Left cardiac atrium (tissue), 4 donors: ENCODE measurements around the gene MTHFD1L. TPM values are rescaled to one million over a fixed set of nuclear protein-coding genes. Genes with fewer than 3 reads are reported as not detected.
"Not testable (repeated sequence)": the region's sequence is repeated elsewhere in the genome, so short reads cannot be mapped to it uniquely, and the experiment has no call there.

ENCODE experiments used
- ATAC-seq, 2 donors: fragments of 200-7000 bp; cut with Tn5 transposase; one replicate each; pipeline ENCODE4 v1.9.1; 2020; ENCODE audit warnings: mild to moderate bottlenecking in 2 of 2, moderate library complexity in 2 of 2
- DNase-seq: peaks from one replicate; pipeline ENCODE4 v3.0.0-alpha.2; 2020
- intact Hi-C, 2 donors: fragments of 100-400 bp; cut with DNase I; formaldehyde crosslinking; loops; one replicate each; pipeline versions ENCODE4 v1.14.1 to v1.15.1; 2022 to 2023
- total RNA-seq, 2 donors: library from RNA; stranded (reverse); fragmentation: NEBNext Ultra II Directional; extraction: Animal tissue kit (Norgen Biotek cat#: 25700); gene quantifications; one replicate each; pipeline ENCODE4 v1.2.1, GENCODE V29; 2021
- donor health status: DM: no; HTN: yes; CAD: no.
- donor health status: DM: no; HTN: yes; CAD: no; lungs with severe emphysema.
- donor health status: DM: yes; HTN: yes; CAD: no.
- donor health status: Dilated cardiomyopathy.

MTHFD1L gene
- total RNA-seq, 2 donors from 2014 or later: 4.8 to 19.7 TPM

DNA sequence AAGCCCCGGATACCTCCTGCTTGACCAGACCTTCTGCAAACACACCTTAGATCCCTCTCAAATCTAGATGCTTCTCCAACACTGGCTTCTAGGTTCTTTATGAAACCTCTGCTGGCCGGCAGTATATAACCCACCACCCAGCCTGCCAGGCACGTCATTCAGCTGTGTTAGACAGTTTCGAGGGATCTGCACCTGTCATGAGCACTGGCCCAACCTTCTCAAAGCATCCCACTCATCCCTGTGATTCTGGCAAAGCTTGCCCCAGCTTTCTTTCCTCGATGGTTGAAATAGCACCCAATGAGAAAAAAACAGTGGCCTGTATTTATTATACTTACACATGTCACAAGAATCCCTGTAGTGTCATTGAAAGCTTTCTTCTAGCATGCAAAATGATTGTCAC lies 157.8 kb downstream of the MTHFD1L start:
- ATAC-seq: no peak
- intact Hi-C loops: no loop called here
- no peak for DNase-seq

- DNase-seq (no peak), ATAC-seq (peak in 1 of 2 donors; percentile 15)
- intact Hi-C loops: no loop called here
These were observed 159.1 kb downstream of the MTHFD1L start for GRCh38 chr6:151024597-151024996.

- ATAC-seq: peak in 1 of 2 donors; percentile 54
- no peak for DNase-seq
- intact Hi-C loops: no loop called here
These were observed 159.6 kb downstream of the MTHFD1L start for GRCh38 chr6:151025076-151025475.

DNA sequence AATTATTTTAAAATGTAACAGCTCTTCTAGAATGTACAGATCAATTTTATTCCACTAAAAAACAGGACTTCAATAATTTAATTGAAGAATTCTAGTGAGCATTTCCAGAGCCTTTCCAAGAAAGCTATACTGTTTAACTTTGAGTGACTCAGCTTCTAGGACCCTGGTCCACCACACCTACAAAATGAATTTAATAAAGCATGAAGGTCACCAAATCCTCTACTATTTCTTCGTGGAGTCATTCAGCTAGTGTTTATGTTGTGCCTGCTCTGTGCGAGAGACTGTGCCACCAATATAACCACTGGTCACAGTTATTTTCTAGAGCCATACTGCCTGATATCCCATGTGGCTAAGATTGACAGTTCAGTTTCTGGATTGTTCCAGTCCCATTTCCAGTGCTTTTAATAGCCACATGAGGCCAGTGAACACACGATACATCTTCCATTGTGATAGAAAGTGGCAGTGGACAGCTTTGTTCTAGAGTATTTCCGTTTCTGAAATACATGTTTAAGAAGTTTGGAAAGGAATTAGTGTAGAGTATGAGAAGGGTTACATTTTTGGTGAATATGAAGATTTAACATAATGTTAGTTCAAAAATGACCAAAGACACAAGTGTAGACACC lies 160.7 kb downstream of the MTHFD1L start:
- intact Hi-C loops: no loop called here
- DNase-seq (no peak), ATAC-seq (no peak)

DNA sequence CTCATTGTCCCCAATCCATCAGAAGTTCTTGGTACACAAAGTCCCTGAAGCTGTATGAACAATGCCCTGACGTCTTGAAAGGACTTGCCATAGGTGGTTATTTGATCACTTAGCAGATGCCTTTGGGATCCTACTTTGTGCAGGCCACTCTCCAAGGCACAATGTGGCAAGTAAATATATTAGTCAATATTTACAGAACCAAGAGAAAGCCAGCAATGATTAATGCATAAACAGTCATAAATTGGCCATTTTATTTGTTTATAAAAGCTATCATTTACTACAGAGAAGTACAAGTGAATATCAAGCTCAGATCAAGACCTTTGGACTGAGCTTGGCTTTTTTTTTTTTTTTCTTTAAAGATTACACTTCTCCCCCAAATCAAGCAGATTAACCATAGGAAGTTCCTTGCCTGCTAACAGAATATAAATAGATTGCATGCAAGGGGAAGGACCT lies 161.8 kb downstream of the MTHFD1L start:
- no peak for ATAC-seq
- intact Hi-C loops: no loop called here
- no peak for DNase-seq

DNA sequence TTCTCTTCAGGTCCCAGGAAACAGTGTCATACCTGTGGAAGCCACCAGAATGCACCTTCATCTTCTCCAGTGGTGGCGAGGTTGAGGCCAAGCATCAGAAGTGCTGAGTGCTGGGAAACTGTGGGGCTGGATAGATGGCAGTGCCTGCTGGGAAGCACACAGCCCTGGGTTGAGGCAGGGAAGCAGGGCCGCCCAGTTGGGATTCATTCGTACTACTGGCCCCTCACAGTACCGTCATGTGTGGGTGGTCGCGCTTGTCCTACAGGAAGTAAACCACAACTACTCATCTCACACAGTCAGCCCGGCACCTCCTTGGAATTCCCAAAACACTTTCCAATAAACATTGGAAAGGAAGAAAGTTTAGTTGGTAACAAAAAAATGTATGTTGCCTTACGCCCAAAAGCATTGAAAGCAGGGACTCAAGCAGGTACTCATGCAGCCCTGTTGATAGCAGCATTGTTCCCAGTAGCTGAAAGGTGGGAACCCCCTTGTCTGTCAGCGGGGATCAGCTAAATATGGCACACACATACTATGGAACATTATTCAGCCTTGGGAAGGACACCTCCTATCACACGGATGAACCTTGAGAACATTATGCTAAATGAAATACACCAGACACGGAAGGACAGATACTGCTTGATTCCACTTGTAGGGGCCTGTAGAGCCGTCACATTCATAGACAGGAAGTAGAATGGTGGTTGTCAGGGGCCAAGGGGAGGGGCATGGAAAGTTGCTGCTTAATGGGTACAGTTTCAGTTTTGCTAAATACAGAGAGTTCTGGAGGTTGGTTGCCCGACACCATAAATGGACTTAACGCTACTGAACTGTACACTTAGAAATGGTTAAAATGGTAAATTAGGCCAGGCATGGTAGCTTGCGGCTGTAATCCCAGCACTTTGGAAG lies 162.7 kb downstream of the MTHFD1L start:
- ATAC-seq: no peak
- intact Hi-C loops: no loop called here

DNA sequence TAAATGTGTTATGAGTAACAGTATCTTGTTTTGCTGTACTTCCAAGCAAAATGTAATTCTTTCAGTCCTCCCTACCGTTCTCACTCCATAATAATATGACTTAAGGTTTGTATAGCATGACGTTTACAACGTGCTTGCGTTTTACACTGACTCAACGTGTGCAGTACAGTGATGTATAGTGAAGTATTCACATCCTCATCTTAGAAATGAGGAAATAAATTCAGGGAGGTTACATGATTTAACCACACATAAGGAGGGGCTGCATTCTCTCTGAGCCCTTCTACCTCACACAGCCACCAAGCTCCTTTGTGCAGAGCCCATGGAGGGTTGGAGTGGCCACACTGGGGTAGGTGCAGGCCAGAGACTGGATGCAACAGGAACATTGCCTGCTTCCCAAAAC lies 164.5 kb downstream of the MTHFD1L start:
- ATAC-seq: no peak
- intact Hi-C loops: no loop called here
- DNase-seq: no peak

More for the DNA sequence above, 162.7 kb downstream of the MTHFD1L start:
- no peak for DNase-seq

DNA sequence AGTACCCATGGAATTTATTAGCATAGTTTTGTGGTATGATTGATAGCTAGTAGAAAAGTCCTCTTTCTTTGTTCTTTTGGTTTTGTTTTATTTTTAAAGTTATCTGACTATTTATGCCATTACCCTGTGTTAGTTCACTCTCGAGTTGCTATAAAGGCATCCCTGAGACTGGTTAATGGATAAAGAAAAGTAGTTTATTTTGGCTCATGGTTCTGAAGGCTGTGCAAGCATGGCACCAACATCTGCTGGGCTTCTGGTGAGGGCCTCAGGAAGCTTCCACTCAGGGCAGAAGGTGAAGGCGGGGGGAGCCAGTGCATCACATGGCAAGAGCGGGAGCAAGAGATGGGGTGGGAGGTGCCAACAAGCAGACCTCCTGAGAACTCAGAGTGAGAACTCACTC lies 166.5 kb downstream of the MTHFD1L start:
- ATAC-seq: no peak
- DNase-seq: no peak
- intact Hi-C loops: no loop called here

DNA sequence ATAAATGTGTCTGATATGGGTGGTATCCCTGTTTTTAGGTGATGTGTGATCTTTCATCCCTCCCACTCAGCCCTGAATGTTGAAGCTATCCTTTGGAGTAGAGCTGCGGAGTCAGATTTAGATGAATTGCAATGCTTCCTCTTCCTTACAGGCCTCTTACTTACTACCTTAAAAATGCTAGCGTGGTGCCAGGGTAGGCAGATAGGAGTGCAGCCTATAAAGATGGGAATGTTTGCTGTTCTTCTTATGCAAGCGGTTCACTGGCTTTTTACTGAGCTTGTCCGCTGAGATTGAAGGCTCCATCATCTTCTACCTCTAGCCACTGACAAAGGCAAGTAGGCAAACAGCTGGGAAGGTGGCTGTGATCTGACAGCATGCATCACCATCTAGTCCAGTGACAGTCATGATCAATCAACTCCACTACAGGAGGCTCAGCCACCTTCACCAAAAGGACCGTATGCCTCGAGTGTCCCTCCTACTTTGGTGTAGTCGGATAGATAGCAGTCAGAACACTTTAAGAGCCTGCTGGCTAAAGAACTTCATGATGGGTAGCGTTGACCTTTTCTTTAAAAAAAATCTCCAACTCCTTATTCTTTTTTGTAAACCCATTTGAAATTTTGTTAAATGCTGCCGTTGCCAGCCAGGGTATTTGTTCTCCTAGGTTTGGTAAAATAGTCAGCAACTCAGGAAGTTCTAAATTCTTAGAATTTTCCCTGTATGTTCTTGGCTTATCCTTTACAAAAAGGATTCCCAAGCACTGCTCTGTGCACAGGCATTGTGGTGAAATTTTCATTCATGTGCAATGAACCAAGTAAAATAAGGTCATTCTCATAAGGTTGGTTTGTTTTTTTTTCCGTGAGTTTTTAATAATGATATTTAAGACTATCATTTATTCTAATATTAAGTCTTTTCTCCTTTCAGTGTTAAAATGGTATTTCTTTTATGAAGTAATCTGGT lies 169.6 kb downstream of the MTHFD1L start:
- ATAC-seq (no peak), DNase-seq (no peak)
- intact Hi-C loops: no loop called here

GRCh38 chr6:151036211-151036721 lies 170.8 kb downstream of the MTHFD1L start:
- intact Hi-C loops, DNase-seq, ATAC-seq: not testable (repeated sequence)

GRCh38 chr6:151036869-151037680 lies 171.6 kb downstream of the MTHFD1L start:
- intact Hi-C loops: no loop called here
- ATAC-seq: no peak
- no peak for DNase-seq

- intact Hi-C loops: no loop called here
- ATAC-seq: no peak
- DNase-seq: no peak
These were observed 173.1 kb downstream of the MTHFD1L start for GRCh38 chr6:151038616-151039015.

DNA sequence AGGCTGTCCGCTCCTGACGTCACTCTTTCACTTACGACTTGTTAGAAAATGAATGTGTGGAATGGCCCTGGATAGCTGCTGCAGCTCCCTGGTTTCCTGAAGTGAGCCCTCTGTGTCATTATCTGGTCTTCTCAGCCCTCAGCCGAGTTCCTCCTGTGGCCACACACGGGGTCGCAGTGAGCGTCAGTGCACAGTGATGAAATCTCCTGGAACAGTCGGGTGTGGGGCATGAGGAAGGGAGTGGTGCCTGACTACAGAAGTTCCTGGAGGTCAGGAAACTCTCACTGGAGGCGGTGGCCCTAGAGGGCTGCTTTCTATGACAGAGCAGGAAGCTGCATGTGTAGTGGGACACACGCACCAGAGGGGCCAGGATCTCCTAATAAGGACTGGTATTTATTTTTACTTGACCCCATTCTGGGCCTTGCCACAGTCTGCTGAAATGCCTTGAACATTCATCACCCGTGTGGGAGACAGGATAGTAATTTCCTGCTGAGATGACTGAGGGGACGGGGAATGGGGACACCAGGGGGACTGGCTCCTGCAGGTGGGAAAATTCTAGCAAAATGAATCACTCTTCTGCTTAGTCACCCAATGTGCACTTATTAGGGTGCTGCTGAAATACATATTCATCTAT lies 175.5 kb downstream of the MTHFD1L start:
- ATAC-seq (peak; percentile 94 to 96), DNase-seq (peak; percentile 87)
- intact Hi-C loops: not testable (repeated sequence)

DNA sequence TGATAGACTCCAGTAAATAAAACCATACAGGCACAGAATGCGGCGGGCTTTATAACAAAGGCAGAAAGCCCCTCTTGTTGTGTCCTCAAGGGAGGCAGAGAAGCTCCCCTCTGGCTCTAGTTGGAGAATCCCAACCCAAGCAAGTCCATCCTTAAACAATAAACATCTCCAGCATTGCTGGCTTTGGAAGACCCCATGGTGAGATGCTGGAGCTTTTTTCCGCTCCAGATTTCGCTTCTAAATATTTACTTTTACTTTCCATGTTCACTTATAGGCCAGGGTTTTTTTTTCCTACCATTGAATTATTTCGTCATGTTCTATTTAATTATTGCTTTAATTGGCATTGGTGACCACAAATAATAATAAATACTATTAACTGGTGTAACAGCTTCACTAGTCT lies 176.2 kb downstream of the MTHFD1L start:
- ATAC-seq: no peak
- intact Hi-C loops: no loop called here
- no peak for DNase-seq

DNA sequence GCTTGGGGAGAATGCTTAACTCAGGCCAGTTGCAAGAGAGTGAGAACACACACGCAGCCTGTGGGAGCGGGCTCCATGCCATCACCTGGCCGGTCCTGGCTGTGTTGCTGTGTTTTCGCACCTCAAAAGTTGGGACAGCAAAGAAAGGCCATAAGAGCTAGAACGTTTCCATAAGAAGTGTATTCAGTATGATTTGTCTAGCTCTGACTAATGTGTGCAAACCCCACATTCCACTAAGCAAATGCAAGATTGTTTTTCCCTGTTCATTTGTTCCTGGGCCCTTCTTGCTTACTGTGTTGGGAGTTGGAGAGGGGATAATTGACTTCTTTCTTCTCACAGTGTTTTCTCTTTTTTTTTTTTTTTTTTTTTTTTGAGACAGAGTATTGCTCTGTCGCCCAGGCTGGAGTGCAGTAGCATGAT lies 177.4 kb downstream of the MTHFD1L start:
- DNase-seq, ATAC-seq, intact Hi-C loops: not testable (repeated sequence)

- intact Hi-C loops: no loop called here
- no peak for ATAC-seq
- DNase-seq: no peak
These were observed 178.4 kb downstream of the MTHFD1L start for GRCh38 chr6:151043944-151044343.

GRCh38 chr6:151044465-151045441 lies 179.3 kb downstream of the MTHFD1L start:
- intact Hi-C loops: no loop called here
- peak in 1 of 2 donors; percentile 59 for ATAC-seq
- peak; percentile 68 for DNase-seq
